H1 (cell line): ENCODE measurements around the gene NAA10. TPM values are rescaled to one million over a fixed set of nuclear protein-coding genes. Genes with fewer than 3 reads are reported as not detected.

ENCODE experiments used
- CTCF ChIA-PET: fragments of 300-600 bp; sonication (Branson Sonifier 250); formaldehyde crosslinking; loops from one replicate; lab custom pipeline; 2021; ENCODE audit not compliant: partially characterized antibody; lab: Charles Lee
- POLR2A ChIA-PET: fragments of 300-600 bp; sonication (Branson Sonifier 250); formaldehyde crosslinking; loops from one replicate; lab custom pipeline; 2021; ENCODE audit warnings: inconsistent platforms; ENCODE audit not compliant: partially characterized antibody; lab: Charles Lee
- DNase-seq, 2 experiments: peaks; one replicate each; pipeline versions ENCODE4 v3.0.0 to v3.0.0-alpha.2; 2010 to 2022; ENCODE audit warnings: low spot score in 2 of 2, low read depth in 1 of 2, mixed read lengths in 1 of 2
- FAIRE-seq: peaks from 2 replicates; lab custom pipeline; 2011; peaks lifted over from hg19 to GRCh38; lab: Jason Lieb, UNC
- H2AFZ ChIP-seq: 2 replicates; pipeline ENCODE4 v1.8.1; 2012; ENCODE audit warnings: low read length, inconsistent platforms
- H2AK5ac ChIP-seq: 2 replicates; pipeline ENCODE4 v1.6.1; 2013; ENCODE audit warnings: low read depth, low read length
- H2BK120ac ChIP-seq: replicated peaks from 2 replicates; pipeline ENCODE3; 2013; ENCODE audit warnings: low read depth, low read length, inconsistent platforms
- H2BK12ac ChIP-seq: 2 replicates; pipeline ENCODE4 v1.6.1; 2013; ENCODE audit warnings: low read depth, low read length
- H2BK15ac ChIP-seq: 2 replicates; pipeline ENCODE4 v1.6.1; 2013; ENCODE audit warnings: low read length
- H2BK20ac ChIP-seq: 2 replicates; pipeline ENCODE4 v1.6.1; 2013; ENCODE audit warnings: low read length
- H2BK5ac ChIP-seq: 2 replicates; pipeline ENCODE4 v1.6.1; 2013; ENCODE audit warnings: low read depth, low read length
- H3K14ac ChIP-seq: 2 replicates; pipeline ENCODE4 v1.6.1; 2013; ENCODE audit warnings: inconsistent platforms; ENCODE audit not compliant: insufficient read length
- H3K18ac ChIP-seq: 2 replicates; pipeline ENCODE4 v1.6.1; 2013; ENCODE audit warnings: low read length; ENCODE audit errors: extremely low read depth
- H3K23ac ChIP-seq: 2 replicates; pipeline ENCODE4 v1.6.1; 2013; ENCODE audit warnings: inconsistent platforms; ENCODE audit not compliant: insufficient read length
- H3K23me2 ChIP-seq: 2 replicates; pipeline ENCODE4 v1.6.1; 2013; ENCODE audit warnings: low read depth, low read length
- H3K27ac ChIP-seq: 2 replicates; pipeline ENCODE4 v1.6.1; 2011; ENCODE audit warnings: low read depth, low read length, inconsistent platforms
- H3K27me3 ChIP-seq, 4 experiments: replicated peaks in 1 of 4; 1 replicate in 1 of 4; 2 replicates in 3 of 4; pipeline versions ENCODE4 v1.6.1 to v1.8.1; 2011 to 2013; ENCODE audit warnings: low read length in 3 of 4, mild to moderate bottlenecking in 3 of 4, inconsistent platforms in 2 of 4, mixed read lengths in 2 of 4, moderate library complexity in 1 of 4; ENCODE audit not compliant: control insufficient read depth in 3 of 4, insufficient read depth in 3 of 4; ENCODE audit errors: extremely low read depth in 1 of 4
- H3K36me3 ChIP-seq, 4 experiments: 2 replicates each; pipeline versions ENCODE4 v1.6.1 to v1.8.1; 2011 to 2013; ENCODE audit warnings: mild to moderate bottlenecking in 4 of 4, low read length in 3 of 4, moderate library complexity in 2 of 4, control low read depth in 1 of 4, inconsistent platforms in 1 of 4; ENCODE audit not compliant: insufficient read depth in 4 of 4, control insufficient read depth in 2 of 4
- H3K4ac ChIP-seq: replicated peaks from 2 replicates; pipeline ENCODE3; 2013; ENCODE audit warnings: low read length, low read depth, mixed read lengths, inconsistent platforms; ENCODE audit not compliant: insufficient read length
- H3K4me1 ChIP-seq, 4 experiments: replicated peaks in 1 of 4; 1 replicate in 1 of 4; 2 replicates in 3 of 4; pipeline versions ENCODE4 v1.6.1 to v1.8.1; 2011 to 2013; ENCODE audit warnings: low read length in 3 of 4, inconsistent platforms in 2 of 4, mixed read lengths in 1 of 4; ENCODE audit not compliant: insufficient read depth in 4 of 4, control insufficient read depth in 3 of 4
- H3K4me2 ChIP-seq, 2 experiments: 2 replicates each; pipeline versions ENCODE4 v1.6.1 to v1.8.1; 2011 to 2013; ENCODE audit warnings: low read depth in 2 of 2, low read length in 2 of 2, control low read depth in 1 of 2, inconsistent platforms in 1 of 2, mild to moderate bottlenecking in 1 of 2; ENCODE audit not compliant: insufficient read depth in 1 of 2
- H3K4me3 ChIP-seq, 4 experiments: fragments of 200-600, 300-600 bp in 1 of 4; sonication (generic), shearing (Covaris generic), sonication (Bioruptor Twin) in 1 of 4; 2 replicates each; pipeline versions ENCODE4 v1.5.1 to v1.8.1; 2011 to 2016; ENCODE audit warnings: low read length in 4 of 4, low read depth in 3 of 4, control low read depth in 2 of 4, inconsistent platforms in 2 of 4, mild to moderate bottlenecking in 2 of 4, mixed read lengths in 1 of 4, moderate library complexity in 1 of 4; ENCODE audit not compliant: insufficient read depth in 2 of 4; ENCODE audit errors: extremely low read depth in 1 of 4
- H3K56ac ChIP-seq: replicated peaks from 2 replicates; pipeline ENCODE3; 2013; ENCODE audit warnings: low read depth, mild to moderate bottlenecking, mixed read lengths, low read length, inconsistent platforms; ENCODE audit not compliant: insufficient read length
- H3K79me1 ChIP-seq: 2 replicates; pipeline ENCODE4 v1.6.1; 2013; ENCODE audit warnings: low read depth, low read length, control low read depth
- H3K79me2 ChIP-seq, 2 experiments: 2 replicates each; pipeline versions ENCODE4 v1.6.1 to v1.8.1; 2012 to 2013; ENCODE audit warnings: low read length in 2 of 2, mild to moderate bottlenecking in 2 of 2, inconsistent platforms in 1 of 2; ENCODE audit not compliant: insufficient read depth in 2 of 2, control insufficient read depth in 1 of 2
- H3K9ac ChIP-seq, 4 experiments: replicated peaks in 1 of 4; 1 replicate in 1 of 4; 2 replicates in 3 of 4; pipeline versions ENCODE4 v1.6.1 to v1.8.1; 2011 to 2013; ENCODE audit warnings: low read depth in 3 of 4, low read length in 3 of 4, control low read depth in 2 of 4, mild to moderate bottlenecking in 2 of 4, moderate library complexity in 2 of 4, inconsistent platforms in 1 of 4; ENCODE audit errors: extremely low read depth in 1 of 4
- H3K9me3 ChIP-seq, 2 experiments: 2 replicates each; pipeline versions ENCODE4 v1.6.1 to v1.8.1; 2012 to 2013; ENCODE audit warnings: mild to moderate bottlenecking in 2 of 2, moderate library complexity in 2 of 2, control low read depth in 1 of 2, inconsistent platforms in 1 of 2, low read depth in 1 of 2, low read length in 1 of 2, mixed read lengths in 1 of 2; ENCODE audit not compliant: insufficient read depth in 2 of 2
- H4K20me1 ChIP-seq, 2 experiments: replicated peaks in 1 of 2; 2 replicates each; pipeline versions ENCODE3 to v1.8.1; 2011 to 2013; ENCODE audit warnings: inconsistent platforms in 2 of 2, low read length in 2 of 2, mild to moderate bottlenecking in 1 of 2; ENCODE audit not compliant: insufficient read depth in 2 of 2, control insufficient read depth in 1 of 2
- H4K5ac ChIP-seq: 2 replicates; pipeline ENCODE4 v1.6.1; 2013; ENCODE audit warnings: low read length, low read depth, mixed read lengths, inconsistent platforms; ENCODE audit not compliant: insufficient read length
- H4K8ac ChIP-seq: 2 replicates; pipeline ENCODE4 v1.8.0; 2013; ENCODE audit warnings: mild to moderate bottlenecking, moderate library complexity, low read length, inconsistent platforms; ENCODE audit not compliant: insufficient read depth; ENCODE audit errors: extremely low read depth
- H4K91ac ChIP-seq: replicated peaks from 2 replicates; pipeline ENCODE3; 2013; ENCODE audit warnings: low read length, mixed read lengths, inconsistent platforms; ENCODE audit not compliant: insufficient read length
- TAF7 ChIP-seq: optimal IDR thresholded peaks from 2 replicates; pipeline ENCODE3; 2011; ENCODE audit warnings: low read depth, mild to moderate bottlenecking, inconsistent platforms, low read length, moderate library complexity, borderline replicate concordance
- TBP ChIP-seq: IDR thresholded peaks from 2 replicates; pipeline ENCODE4 v1.6.1; 2011; ENCODE audit warnings: low read depth, low read length, improper control_type of control experiment
- WGBS, 2 experiments: shearing (Covaris generic) in 1 of 2; methylation state at CpG; one replicate each; pipeline versions ENCODE4 v1.1.6 to v1.1.7; 2013 to 2015; ENCODE audit warnings: low lambda C conversion rate in 2 of 2, mixed read lengths in 2 of 2, inconsistent platforms in 1 of 2, low coverage in 1 of 2, missing lambda C conversion rate in 1 of 2; ENCODE audit not compliant: insufficient replicate concordance in 2 of 2, insufficient coverage in 1 of 2, insufficient read length in 1 of 2; ENCODE audit errors: extremely low coverage in 1 of 2, missing lambda C conversion rate in 1 of 2; 5-methylcytosine and 5-hydroxymethylcytosine counted together
- polyA plus RNA-seq, 7 experiments: library from polyadenylated mRNA; depleted of rRNA in 3 of 7; stranded (reverse) in 5 of 7; unstranded in 2 of 7; fragments of >200 nt in 5 of 7; fragments of 200-250 nt in 2 of 7; gene quantifications; 1 replicate in 5 of 7; 2 replicates in 1 of 7; 4 replicates in 1 of 7; pipeline versions ENCODE4 v1.2.1 to v1.2.3, GENCODE V29; 2011 to 2013; ENCODE audit warnings: missing spikeins in 2 of 7, mixed read lengths in 2 of 7
- total RNA-seq: library from RNA; stranded (reverse); fragmentation: NEBNext Ultra II Directional; extraction: Animal tissue kit (Norgen Biotek cat#: 25700); gene quantifications from 2 replicates; pipeline ENCODE4 v1.2.1, GENCODE V29; 2021

NAA10 gene
- total and polyA plus RNA-seq, 2 of the 8 experiments (the other 6 are each of a cell fraction or from before 2014, with no cell fraction given): 80.4 to 98.8 TPM

DNA sequence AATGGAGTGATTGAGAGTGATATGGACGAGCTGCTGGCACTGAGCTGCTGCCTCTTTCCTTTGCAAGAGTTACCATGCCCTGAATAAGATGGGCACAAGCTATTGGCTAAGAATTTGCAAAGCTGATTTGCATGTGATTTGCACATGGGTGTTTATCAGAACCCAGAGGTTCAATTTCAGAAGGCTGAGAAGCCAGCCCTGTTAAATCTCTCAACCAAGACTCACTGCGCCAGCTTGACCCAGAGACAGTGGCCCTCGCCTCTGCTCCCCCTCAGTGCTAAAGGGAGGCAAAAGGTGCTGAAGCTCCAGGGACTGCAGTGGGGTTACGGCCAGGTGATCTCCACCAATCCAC, 9.5 kb downstream of the NAA10 start:
- Histone ChIP-seq H3K4me1 (peaks cover 3 to 18% (median 12%) of the 10 kb centered on the region in 4 experiments), H3K27ac (no peak overlapping the region; the same call in 1 of the 2 replicates), H2BK15ac (no peak overlapping the region), H3K9ac (peak overlapping the region in 2 of 4 experiments; percentile 16 to 53; a peak in 5 of 7 replicates), H3K56ac (no peak overlapping the region), H2BK120ac (no peak overlapping the region), H4K5ac (peak overlapping the region; percentile 4), H3K79me2 (peaks cover 0 to 3% of the 10 kb centered on the region in 2 experiments; a peak in 1 of 4 replicates), H3K79me1 (no peaks in the 10 kb centered on the region; the same call in 1 of the 2 replicates), H3K14ac (no peak overlapping the region), H4K91ac (peak overlapping the region; percentile 65), H3K23me2 (peaks cover 15% of the 10 kb centered on the region; the same call in 1 of the 2 replicates), H3K23ac (no peak overlapping the region), H2AFZ (no peak overlapping the region), H4K20me1 (peaks cover 0 to 2% of the 10 kb centered on the region in 2 experiments), H3K4me3 (peak overlapping the region; percentile 46 to 77 (median 56)), H3K27me3 (no peaks in the 10 kb centered on the region), H3K4ac (no peak overlapping the region), H2AK5ac (no peak overlapping the region), H4K8ac (no peak overlapping the region), H2BK12ac (peak overlapping the region; percentile 27; the same call in 1 of the 2 replicates), H3K9me3 (no peaks in the 10 kb centered on the region), H3K4me2 (peak overlapping the region; percentile 88 to 94), H3K36me3 (0 out of 8 replicates have a peak, but pooled peaks cover 0 to 2% (median 0%) of the 10 kb centered on the region in 4 experiments), H2BK20ac (no peak overlapping the region), H3K18ac (no peak overlapping the region), H2BK5ac (0 out of 2 replicates have a peak overlapping the region, but pooled peaks have one; percentile 39)
- FAIRE-seq (no peak), DNase-seq (no peak)
- ChIA-PET CTCF (interaction anchor here (0.8 to 19.6 kb wide), 12 partner anchors 11 to 170 kb away, joined by 3 to 272 read pairs (median 4); partner anchors contain the start of gene RENBP), POLR2A (interaction anchor here (0.6 to 14.9 kb wide), 19 partner anchors 11 to 241 kb away, joined by 3 to 231 read pairs (median 5); partner anchors contain the start of genes HCFC1, NAA10, RENBP and TMEM187)
- peak; percentile 71 for TF ChIP-seq TBP
- no peak for TF ChIP-seq TAF7
- WGBS, 2 experiments: 62% methylated on average over 4 of the region's 4 CpGs; no CpG with 5 or more reads in 1 of the 2 experiments
